Cardiac muscle cell (in vitro differentiated cells and primary cell): ENCODE measurements around the gene PRPF40A. TPM values are rescaled to one million over a fixed set of nuclear protein-coding genes. Genes with fewer than 3 reads are reported as not detected.

Experiments used
- DNase-seq, 2 donors: peaks; one replicate each; pipeline versions ENCODE4 v3.0.0 to v3.0.0-alpha.2; 2010 to 2017; ENCODE audit warnings: low read depth in 1 of 2, low spot score in 1 of 2
- H3K27ac ChIP-seq: fragments of 200-600 bp; sonication (generic); 2 replicates; pipeline ENCODE4 v1.5.1; 2016
- H3K27me3 ChIP-seq: fragments of 200-600 bp; sonication (generic); 2 replicates; pipeline ENCODE4 v1.6.0; 2016; ENCODE audit warnings: control low read depth
- H3K36me3 ChIP-seq: fragments of 200-600 bp; sonication (generic); 2 replicates; pipeline ENCODE4 v1.5.1; 2016; ENCODE audit warnings: control low read depth
- H3K4me1 ChIP-seq: fragments of 200-600 bp; sonication (generic); 2 replicates; pipeline ENCODE4 v1.8.1; 2017; ENCODE audit warnings: low read depth, mild to moderate bottlenecking, mixed run types
- H3K4me3 ChIP-seq: fragments of 200-600 bp; sonication (generic); 2 replicates; pipeline ENCODE4 v1.5.1; 2016; ENCODE audit warnings: mild to moderate bottlenecking
- H3K9me3 ChIP-seq: fragments of 200-600 bp; sonication (generic); 2 replicates; pipeline ENCODE4 v1.5.1; 2017; ENCODE audit warnings: low read depth, mild to moderate bottlenecking, control low read depth
- polyA plus RNA-seq: library from polyadenylated mRNA; unstranded; fragments of >200 nt; fragmentation: Nextera tagmentation; extraction: Ambion mirVana; gene quantifications from 2 replicates; pipeline ENCODE4 v1.2.1, GENCODE V29; 2016
- total RNA-seq: library from RNA; depleted of rRNA; stranded (reverse); fragments of >200 nt; gene quantifications from 2 replicates; pipeline ENCODE4 v1.2.3, GENCODE V29; 2016
- TF ChIP-seq, protein P1 (sequence below): IDR thresholded peaks from 2 replicates; pipeline ENCODE4 v1.5.1; 2012; ENCODE audit warnings: low read depth, mild to moderate bottlenecking, low read length

PRPF40A gene
- total and polyA plus RNA-seq, 2 experiments from 2014 or later = 91.5 to 107 TPM

GRCh38 chr2:152602750-152603149, 114.5 kb downstream of the PRPF40A start:
- Histone ChIP-seq H3K27ac (no peak overlapping the region), H3K4me1 (no peaks in the 10 kb centered on the region), H3K4me3 (no peak overlapping the region), H3K27me3 (no peaks in the 10 kb centered on the region), H3K9me3 (no peaks in the 10 kb centered on the region), H3K36me3 (no peaks in the 10 kb centered on the region)
- DNase-seq = no peak
- TF ChIP-seq, protein P1, sequence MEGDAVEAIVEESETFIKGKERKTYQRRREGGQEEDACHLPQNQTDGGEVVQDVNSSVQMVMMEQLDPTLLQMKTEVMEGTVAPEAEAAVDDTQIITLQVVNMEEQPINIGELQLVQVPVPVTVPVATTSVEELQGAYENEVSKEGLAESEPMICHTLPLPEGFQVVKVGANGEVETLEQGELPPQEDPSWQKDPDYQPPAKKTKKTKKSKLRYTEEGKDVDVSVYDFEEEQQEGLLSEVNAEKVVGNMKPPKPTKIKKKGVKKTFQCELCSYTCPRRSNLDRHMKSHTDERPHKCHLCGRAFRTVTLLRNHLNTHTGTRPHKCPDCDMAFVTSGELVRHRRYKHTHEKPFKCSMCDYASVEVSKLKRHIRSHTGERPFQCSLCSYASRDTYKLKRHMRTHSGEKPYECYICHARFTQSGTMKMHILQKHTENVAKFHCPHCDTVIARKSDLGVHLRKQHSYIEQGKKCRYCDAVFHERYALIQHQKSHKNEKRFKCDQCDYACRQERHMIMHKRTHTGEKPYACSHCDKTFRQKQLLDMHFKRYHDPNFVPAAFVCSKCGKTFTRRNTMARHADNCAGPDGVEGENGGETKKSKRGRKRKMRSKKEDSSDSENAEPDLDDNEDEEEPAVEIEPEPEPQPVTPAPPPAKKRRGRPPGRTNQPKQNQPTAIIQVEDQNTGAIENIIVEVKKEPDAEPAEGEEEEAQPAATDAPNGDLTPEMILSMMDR = no peak

Other genes with a start within 250 kb of the PRPF40A start
- 18.1 and 24.1 TPM in 2 replicates for gene ARL6IP6, start 1.2 kb upstream of the PRPF40A start, total RNA-seq
- gene ARL6IP6, start 1.2 kb upstream of the PRPF40A start, polyA plus RNA-seq = 15.5 and 27.9 TPM in 2 replicates